Suprapubic skin (tissue), 4 donors: ENCODE measurements around the gene ABHD2.

Experiments used
- CTCF ChIP-seq, 2 donors: fragments of 200-600 bp in 1 of 2; fragments of 450-650 bp in 1 of 2; sonication (generic) in 1 of 2; IDR thresholded peaks; one replicate each; pipeline ENCODE4 v1.5.1; 2016 to 2019; ENCODE audit warnings: antibody characterized with exemption in 2 of 2, mild to moderate bottlenecking in 1 of 2, moderate library complexity in 1 of 2
- EP300 ChIP-seq: sonication (generic); formaldehyde crosslinking; IDR thresholded peaks from one replicate; pipeline ENCODE4 v1.6.1; 2017; ENCODE audit warnings: antibody characterized with exemption
- POLR2A ChIP-seq, 2 donors: fragments of 450-650 bp; IDR thresholded peaks; one replicate each; pipeline ENCODE4 v1.6.1; 2017; ENCODE audit warnings: antibody characterized with exemption in 2 of 2, mild to moderate bottlenecking in 2 of 2, moderate library complexity in 2 of 2
- POLR2AphosphoS5 ChIP-seq, 3 donors: sonication (generic); formaldehyde crosslinking; IDR thresholded peaks; one replicate each; pipeline ENCODE4 v1.6.1; 2017; ENCODE audit warnings: antibody characterized with exemption in 3 of 3

GRCh38 chr15:89136818-89137772 lies 48.8 kb downstream of the ABHD2 start:
- TF ChIP-seq POLR2A (IDR thresholded peaks at IDR 0.05) (no peak), CTCF (IDR thresholded peaks at IDR 0.05) (no peak), EP300 (no peak), POLR2AphosphoS5 (IDR thresholded peaks at IDR 0.05) (no peak)
